GM12891 (cell line): ENCODE results near the gene CDK17.

ENCODE experiments used
- PAX5 ChIP-seq: IDR thresholded peaks from 2 replicates; pipeline ENCODE4 v1.6.1; 2011; ENCODE audit warnings: low read length, moderate library complexity, mild to moderate bottlenecking; ENCODE audit not compliant: insufficient read depth, severe bottlenecking
- POLR2A ChIP-seq: IDR thresholded peaks from 2 replicates; pipeline ENCODE4 v1.6.1; 2011; ENCODE audit warnings: low read depth, low read length, control low read depth
- POLR2AphosphoS5 ChIP-seq: IDR thresholded peaks from 2 replicates; pipeline ENCODE4 v1.6.1; 2011; ENCODE audit warnings: low read depth, low read length, control low read depth
- POU2F2 ChIP-seq: IDR thresholded peaks from 2 replicates; pipeline ENCODE4 v1.6.1; 2011; ENCODE audit warnings: low read depth, mild to moderate bottlenecking, control low read depth, low read length, moderate library complexity
- SPI1 ChIP-seq: IDR thresholded peaks from 2 replicates; pipeline ENCODE4 v1.6.1; 2011; ENCODE audit warnings: low read depth, low read length, control low read depth
- TAF1 ChIP-seq: IDR thresholded peaks from 2 replicates; pipeline ENCODE4 v1.6.1; 2011; ENCODE audit warnings: low read depth, low read length, control low read depth

DNA sequence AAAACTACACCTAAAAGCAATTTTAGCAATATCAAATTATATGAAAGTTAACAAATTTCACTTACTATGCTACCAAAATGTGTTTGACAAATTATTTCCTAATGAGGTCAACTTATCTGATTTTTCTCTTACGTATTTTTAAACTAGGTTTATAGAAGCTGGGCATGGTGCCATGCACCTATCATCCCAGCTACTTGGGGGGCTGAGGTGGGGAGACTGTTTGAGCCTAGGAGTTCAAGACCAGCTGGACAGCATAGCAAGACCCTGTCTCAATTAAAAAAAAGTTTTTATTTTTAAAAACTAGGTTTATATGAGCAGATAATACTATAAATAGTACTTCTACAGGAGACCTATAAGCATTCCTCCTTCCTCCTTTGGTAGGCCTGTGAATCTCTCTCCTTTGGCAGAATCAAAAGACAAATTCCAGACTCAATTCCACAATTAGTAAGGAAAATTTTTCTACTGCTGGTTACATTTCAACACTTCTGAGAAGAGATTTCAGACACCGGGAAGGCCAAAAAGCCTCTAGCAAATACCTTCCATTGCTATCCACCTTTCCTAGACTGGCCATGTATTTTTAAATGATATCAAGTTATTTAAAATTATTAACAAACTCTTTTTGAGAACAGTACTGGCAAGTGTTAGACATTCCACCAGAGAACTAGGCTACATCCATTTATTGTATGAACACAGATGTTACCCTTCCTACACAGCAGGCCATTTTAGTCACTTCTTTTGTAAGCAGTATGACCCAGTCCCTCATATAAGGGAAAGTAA lies 34.4 kb downstream of the CDK17 start:
- no peak for TF ChIP-seq POLR2A
- no peak for TF ChIP-seq POLR2AphosphoS5
- TF ChIP-seq TAF1 = no peak
- TF ChIP-seq PAX5 = no peak
- no peak for TF ChIP-seq SPI1
- no peak for TF ChIP-seq POU2F2
